ENCODE measurements around the gene OLFML2B.

The OLFML2B gene

GRCh38 chr1:161982917-161983316 lies 40.8 kb downstream of the OLFML2B start:
- Histone ChIP-seq H2BK15ac (replicated peaks; ENCODE audit: low read depth) (no peak overlapping the region), H3K4me2 (ENCODE audit: low read length) (no peak overlapping the region), H3K27me3 (ENCODE audit: insufficient read depth, low read length, poor library complexity) (no peaks in the 10 kb centered on the region), H2BK5ac (ENCODE audit: low read length) (no peak overlapping the region), H3K36me3 (ENCODE audit: control insufficient read depth, insufficient read depth, low read length) (no peaks in the 10 kb centered on the region), H2BK120ac (ENCODE audit: low read depth, low read length) (no peak overlapping the region), H3K4me3 (ENCODE audit: low read length) (no peak overlapping the region), H2AK5ac (ENCODE audit: low read length) (no peak overlapping the region), H3K23ac (ENCODE audit: low read length) (no peak overlapping the region), H3K4me1 (ENCODE audit: control insufficient read depth, low read depth, low read length) (no peaks in the 10 kb centered on the region), H3K4ac (ENCODE audit: low read depth, low read length) (no peak overlapping the region), H3K9ac (ENCODE audit: low read length) (no peak overlapping the region), H3K56ac (ENCODE audit: low read length) (no peak overlapping the region), H3K18ac (ENCODE audit: low read length) (no peak overlapping the region), H3K27ac (ENCODE audit: low read depth, low read length) (no peak overlapping the region), H3K79me1 (ENCODE audit: low read length) (no peaks in the 10 kb centered on the region), H3K79me2 (ENCODE audit: control insufficient read depth, insufficient read depth, low read length) (no peaks in the 10 kb centered on the region), H4K8ac (ENCODE audit: low read depth, low read length) (no peak overlapping the region), H4K5ac (ENCODE audit: low read length) (no peak overlapping the region)
- no peak for DNase-seq
- no CpG with 5 or more reads among the region's 9 CpGs for WGBS (ENCODE audit: extremely low coverage, insufficient coverage, low lambda C conversion rate)

GRCh38 chr1:161982507-161982895 lies 41.2 kb downstream of the OLFML2B start:
- H3K56ac ChIP-seq (ENCODE audit: low read length): no peak overlapping the region
- H3K79me2 ChIP-seq (ENCODE audit: control insufficient read depth, insufficient read depth, low read length): no peaks in the 10 kb centered on the region
- no peaks in the 10 kb centered on the region for H3K36me3 ChIP-seq (ENCODE audit: control insufficient read depth, insufficient read depth, low read length)
- H3K4me3 ChIP-seq (ENCODE audit: low read length): no peak overlapping the region
- H2BK5ac ChIP-seq (ENCODE audit: low read length): no peak overlapping the region
- no peak overlapping the region for H2BK15ac ChIP-seq (replicated peaks; ENCODE audit: low read depth)
- H2BK120ac ChIP-seq (ENCODE audit: low read depth, low read length): no peak overlapping the region
- H4K5ac ChIP-seq (ENCODE audit: low read length): no peak overlapping the region
- H3K27ac ChIP-seq (ENCODE audit: low read depth, low read length): no peak overlapping the region
- no peak overlapping the region for H2AK5ac ChIP-seq (ENCODE audit: low read length)
- no peaks in the 10 kb centered on the region for H3K4me1 ChIP-seq (ENCODE audit: control insufficient read depth, low read depth, low read length)
- no peak overlapping the region for H3K18ac ChIP-seq (ENCODE audit: low read length)
- no CpG with 5 or more reads among the region's 5 CpGs for WGBS (ENCODE audit: extremely low coverage, insufficient coverage, low lambda C conversion rate)
- DNase-seq: no peak
- no peaks in the 10 kb centered on the region for H3K79me1 ChIP-seq (ENCODE audit: low read length)
- H3K27me3 ChIP-seq (ENCODE audit: insufficient read depth, low read length, poor library complexity): no peaks in the 10 kb centered on the region
- H3K23ac ChIP-seq (ENCODE audit: low read length): no peak overlapping the region
- no peak overlapping the region for H3K4ac ChIP-seq (ENCODE audit: low read depth, low read length)
- no peak overlapping the region for H3K4me2 ChIP-seq (ENCODE audit: low read length)
- no peak overlapping the region for H3K9ac ChIP-seq (ENCODE audit: low read length)
- H4K8ac ChIP-seq (ENCODE audit: low read depth, low read length): no peak overlapping the region

- WGBS (ENCODE audit: extremely low coverage, insufficient coverage, low lambda C conversion rate): no CpG with 5 or more reads among the region's 11 CpGs
- H3K56ac ChIP-seq (ENCODE audit: low read length): no peak overlapping the region
Observed at GRCh38 chr1:161981735-161982506, 41.7 kb downstream of the OLFML2B start.

GRCh38 chr1:161981126-161981525 lies 42.5 kb downstream of the OLFML2B start:
- H2BK120ac ChIP-seq (ENCODE audit: low read depth, low read length): no peak overlapping the region
- H3K4me3 ChIP-seq (ENCODE audit: low read length): no peak overlapping the region
- WGBS (ENCODE audit: extremely low coverage, insufficient coverage, low lambda C conversion rate): no CpG with 5 or more reads among the region's 8 CpGs
- H3K27ac ChIP-seq (ENCODE audit: low read depth, low read length): no peak overlapping the region
- no peak overlapping the region for H3K9ac ChIP-seq (ENCODE audit: low read length)
- H3K56ac ChIP-seq (ENCODE audit: low read length): no peak overlapping the region
- H3K79me2 ChIP-seq (ENCODE audit: control insufficient read depth, insufficient read depth, low read length): no peaks in the 10 kb centered on the region
- H2BK15ac ChIP-seq (replicated peaks; ENCODE audit: low read depth): no peak overlapping the region
- no peaks in the 10 kb centered on the region for H3K79me1 ChIP-seq (ENCODE audit: low read length)
- no peak overlapping the region for H4K8ac ChIP-seq (ENCODE audit: low read depth, low read length)
- no peak overlapping the region for H3K4me2 ChIP-seq (ENCODE audit: low read length)
- no peak overlapping the region for H2BK5ac ChIP-seq (ENCODE audit: low read length)
- no peaks in the 10 kb centered on the region for H3K36me3 ChIP-seq (ENCODE audit: control insufficient read depth, insufficient read depth, low read length)
- H3K4ac ChIP-seq (ENCODE audit: low read depth, low read length): no peak overlapping the region
- H3K23ac ChIP-seq (ENCODE audit: low read length): no peak overlapping the region
- no peak overlapping the region for H2AK5ac ChIP-seq (ENCODE audit: low read length)
- H3K27me3 ChIP-seq (ENCODE audit: insufficient read depth, low read length, poor library complexity): no peaks in the 10 kb centered on the region
- H4K5ac ChIP-seq (ENCODE audit: low read length): no peak overlapping the region
- no peaks in the 10 kb centered on the region for H3K4me1 ChIP-seq (ENCODE audit: control insufficient read depth, low read depth, low read length)
- DNase-seq: no peak
- no peak overlapping the region for H3K18ac ChIP-seq (ENCODE audit: low read length)

More at GRCh38 chr1:161981735-161982506, 41.7 kb downstream of the OLFML2B start:
- no peak overlapping the region for H4K8ac ChIP-seq (ENCODE audit: low read depth, low read length)
- H3K4ac ChIP-seq (ENCODE audit: low read depth, low read length): no peak overlapping the region
- H3K79me2 ChIP-seq (ENCODE audit: control insufficient read depth, insufficient read depth, low read length): no peaks in the 10 kb centered on the region
- no peaks in the 10 kb centered on the region for H3K36me3 ChIP-seq (ENCODE audit: control insufficient read depth, insufficient read depth, low read length)
- H3K79me1 ChIP-seq (ENCODE audit: low read length): no peaks in the 10 kb centered on the region
- no peak overlapping the region for H3K23ac ChIP-seq (ENCODE audit: low read length)
- no peak overlapping the region for H3K9ac ChIP-seq (ENCODE audit: low read length)
- no peak overlapping the region for H2BK15ac ChIP-seq (replicated peaks; ENCODE audit: low read depth)
- H3K18ac ChIP-seq (ENCODE audit: low read length): no peak overlapping the region
- H3K27ac ChIP-seq (ENCODE audit: low read depth, low read length): no peak overlapping the region
- no peak overlapping the region for H2BK5ac ChIP-seq (ENCODE audit: low read length)
- H3K27me3 ChIP-seq (ENCODE audit: insufficient read depth, low read length, poor library complexity): no peaks in the 10 kb centered on the region
- DNase-seq: no peak
- no peak overlapping the region for H4K5ac ChIP-seq (ENCODE audit: low read length)
- H3K4me2 ChIP-seq (ENCODE audit: low read length): no peak overlapping the region
- H2AK5ac ChIP-seq (ENCODE audit: low read length): no peak overlapping the region
- no peaks in the 10 kb centered on the region for H3K4me1 ChIP-seq (ENCODE audit: control insufficient read depth, low read depth, low read length)
- H3K4me3 ChIP-seq (ENCODE audit: low read length): no peak overlapping the region
- H2BK120ac ChIP-seq (ENCODE audit: low read depth, low read length): no peak overlapping the region

GRCh38 chr1:161978011-161978790 lies 45.5 kb downstream of the OLFML2B start:
- H3K79me1 ChIP-seq (ENCODE audit: low read length): no peaks in the 10 kb centered on the region
- H3K4me3 ChIP-seq (ENCODE audit: low read length): no peak overlapping the region
- no peak overlapping the region for H2BK15ac ChIP-seq (replicated peaks; ENCODE audit: low read depth)
- H2BK5ac ChIP-seq (ENCODE audit: low read length): no peak overlapping the region
- no peak overlapping the region for H3K18ac ChIP-seq (ENCODE audit: low read length)
- H3K27ac ChIP-seq (ENCODE audit: low read depth, low read length): no peak overlapping the region
- no peak overlapping the region for H2AK5ac ChIP-seq (ENCODE audit: low read length)
- no peak overlapping the region for H2BK120ac ChIP-seq (ENCODE audit: low read depth, low read length)
- no peak for DNase-seq
- no peak overlapping the region for H3K56ac ChIP-seq (ENCODE audit: low read length)
- H3K23ac ChIP-seq (ENCODE audit: low read length): no peak overlapping the region
- no peak overlapping the region for H4K8ac ChIP-seq (ENCODE audit: low read depth, low read length)
- no peak overlapping the region for H3K4me2 ChIP-seq (ENCODE audit: low read length)
- no CpG with 5 or more reads among the region's 31 CpGs for WGBS (ENCODE audit: extremely low coverage, insufficient coverage, low lambda C conversion rate)
- H3K9ac ChIP-seq (ENCODE audit: low read length): no peak overlapping the region
- no peaks in the 10 kb centered on the region for H3K36me3 ChIP-seq (ENCODE audit: control insufficient read depth, insufficient read depth, low read length)
- no peak overlapping the region for H3K4ac ChIP-seq (ENCODE audit: low read depth, low read length)
- no peaks in the 10 kb centered on the region for H3K27me3 ChIP-seq (ENCODE audit: insufficient read depth, low read length, poor library complexity)
- no peaks in the 10 kb centered on the region for H3K4me1 ChIP-seq (ENCODE audit: control insufficient read depth, low read depth, low read length)
- H3K79me2 ChIP-seq (ENCODE audit: control insufficient read depth, insufficient read depth, low read length): no peaks in the 10 kb centered on the region
- no peak overlapping the region for H4K5ac ChIP-seq (ENCODE audit: low read length)

All from mesendoderm (in vitro differentiated cells).